OCI-LY7 (cell line): ENCODE results near the gene ANKRD10. TPM values are rescaled to one million over a fixed set of nuclear protein-coding genes. Genes with fewer than 3 reads are reported as not detected.

Experiments
- BruUV-seq: library from RNA; stranded (reverse); fragments of 400-500 nt; replicated peaks from 2 replicates; lab custom pipeline; 2021; lab: Mats Ljungman, UMichigan
- CTCF ChIA-PET: fragments of 300-600 bp; sonication (Branson Sonifier 250); formaldehyde crosslinking; loops from one replicate; lab custom pipeline; 2022; ENCODE audit warnings: antibody characterized with exemption; ENCODE audit not compliant: unreplicated experiment; lab: Charles Lee
- POLR2A ChIA-PET: fragments of 300-600 bp; sonication (Branson Sonifier 250); formaldehyde crosslinking; loops from one replicate; lab custom pipeline; 2022; ENCODE audit warnings: antibody characterized with exemption; lab: Charles Lee
- DNase-seq: peaks from one replicate; pipeline ENCODE4 v3.0.0-alpha.2; 2015; ENCODE audit warnings: low spot score
- H2AFZ ChIP-seq: fragments of 200-600 bp; sonication (generic), shearing (Covaris generic); 2 replicates; pipeline ENCODE4 v1.6.1; 2014; ENCODE audit warnings: mild to moderate bottlenecking, antibody characterized with exemption, low read length, moderate library complexity
- H3K27ac ChIP-seq: fragments of 200-600 bp; sonication (generic); 2 replicates; pipeline ENCODE4 v1.5.1; 2014; ENCODE audit warnings: mixed run types, low read depth, mild to moderate bottlenecking, moderate library complexity, low read length, inconsistent platforms; ENCODE audit not compliant: poor library complexity, severe bottlenecking
- H3K36me3 ChIP-seq: fragments of 200-600 bp; sonication (generic); 2 replicates; pipeline ENCODE4 v1.6.1; 2014; ENCODE audit warnings: mild to moderate bottlenecking, antibody characterized with exemption, low read length, moderate library complexity, mixed read lengths; ENCODE audit not compliant: insufficient read depth
- H3K4me1 ChIP-seq: fragments of 200-600 bp; sonication (generic); 2 replicates; pipeline ENCODE4 v1.5.1; 2014; ENCODE audit warnings: mild to moderate bottlenecking, low read length; ENCODE audit not compliant: insufficient read depth, poor library complexity, severe bottlenecking
- H3K4me2 ChIP-seq: fragments of 200-600 bp; sonication (generic); 2 replicates; pipeline ENCODE4 v1.6.1; 2014; ENCODE audit warnings: mild to moderate bottlenecking, low read length
- H3K4me3 ChIP-seq: fragments of 200-600 bp; sonication (generic); 2 replicates; pipeline ENCODE4 v1.5.1; 2014; ENCODE audit warnings: mild to moderate bottlenecking, low read depth, low read length; ENCODE audit not compliant: poor library complexity, severe bottlenecking
- H3K79me2 ChIP-seq: fragments of 200-600 bp; sonication (generic); 2 replicates; pipeline ENCODE4 v1.6.1; 2016; ENCODE audit warnings: low read depth, mild to moderate bottlenecking, low read length, moderate library complexity, mixed read lengths; ENCODE audit not compliant: insufficient read depth
- H3K9me2 ChIP-seq: fragments of 200-600 bp; sonication (generic); 2 replicates; pipeline ENCODE4 v1.6.1; 2016; ENCODE audit warnings: mild to moderate bottlenecking, low read length, mixed read lengths; ENCODE audit not compliant: insufficient read depth
- H3K9me3 ChIP-seq: fragments of 200-600 bp; sonication (generic); 2 replicates; pipeline ENCODE4 v1.6.1; 2014; ENCODE audit warnings: mild to moderate bottlenecking, mixed run types, low read length, mixed read lengths
- H4K20me1 ChIP-seq: fragments of 200-600 bp; sonication (generic); 2 replicates; pipeline ENCODE4 v1.6.1; 2014; ENCODE audit warnings: mild to moderate bottlenecking, antibody characterized with exemption, low read length, moderate library complexity, mixed read lengths; ENCODE audit not compliant: insufficient read depth
- EZH2phosphoT487 ChIP-seq: fragments of 200-600 bp; sonication (generic); IDR thresholded peaks from 2 replicates; pipeline ENCODE4 v1.6.1; 2018; ENCODE audit warnings: low read depth, borderline replicate concordance, mild to moderate bottlenecking, mixed run types, antibody characterized with exemption, low read length, moderate library complexity, mixed read lengths
- intact Hi-C: fragments of 100-400 bp; cut with micrococcal nuclease; formaldehyde crosslinking; loops from one replicate; pipeline ENCODE4 v1.10.0; 2022; ENCODE audit not compliant: unreplicated experiment
- total RNA-seq, 2 experiments: library from RNA; depleted of rRNA in 1 of 2; stranded (reverse); fragments of >200 nt in 1 of 2; shearing (Covaris generic) in 1 of 2; gene quantifications; 2 replicates each; pipeline ENCODE4 v1.2.3, GENCODE V29; 2014 to 2022
- TF ChIP-seq, protein P1 (sequence below): fragments of 200-600 bp; sonication (generic); conservative IDR thresholded peaks from 2 replicates; pipeline ENCODE4 v1.5.1; 2014; ENCODE audit warnings: mild to moderate bottlenecking, antibody characterized with exemption, low read length, moderate library complexity, mixed read lengths

The ANKRD10 gene
- total RNA-seq, 2 experiments from 2014 or later = 82.8 to 86.0 TPM

DNA sequence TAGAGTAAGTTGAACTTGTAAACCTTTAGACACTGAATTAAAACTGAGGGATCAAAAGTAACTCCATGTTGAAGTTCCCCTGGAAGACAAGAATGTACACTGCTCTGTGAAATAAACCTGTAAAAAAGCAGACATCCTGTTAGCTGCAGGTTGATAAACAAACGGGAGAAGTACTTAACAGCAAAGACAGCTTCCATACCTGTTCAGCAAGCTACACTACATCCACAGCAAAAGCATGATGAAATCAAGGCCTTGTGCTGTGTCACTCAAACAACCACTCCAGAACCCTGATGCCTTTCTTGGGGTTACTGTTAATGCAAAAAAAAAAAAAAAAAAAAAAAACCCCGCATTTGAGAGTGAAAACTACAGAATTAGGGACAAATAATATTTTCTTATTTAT is 20.8 kb downstream of the ANKRD10 start:
- no peak overlapping the region for H2AFZ ChIP-seq
- intact Hi-C loops = no loop called here
- DNase-seq = no peak
- H3K4me1 ChIP-seq = no peaks in the 10 kb centered on the region
- H3K36me3 ChIP-seq = peaks cover 30% of the 10 kb centered on the region
- H3K27ac ChIP-seq = no peak overlapping the region
- H3K9me2 ChIP-seq = no peaks in the 10 kb centered on the region
- TF ChIP-seq, protein P1, sequence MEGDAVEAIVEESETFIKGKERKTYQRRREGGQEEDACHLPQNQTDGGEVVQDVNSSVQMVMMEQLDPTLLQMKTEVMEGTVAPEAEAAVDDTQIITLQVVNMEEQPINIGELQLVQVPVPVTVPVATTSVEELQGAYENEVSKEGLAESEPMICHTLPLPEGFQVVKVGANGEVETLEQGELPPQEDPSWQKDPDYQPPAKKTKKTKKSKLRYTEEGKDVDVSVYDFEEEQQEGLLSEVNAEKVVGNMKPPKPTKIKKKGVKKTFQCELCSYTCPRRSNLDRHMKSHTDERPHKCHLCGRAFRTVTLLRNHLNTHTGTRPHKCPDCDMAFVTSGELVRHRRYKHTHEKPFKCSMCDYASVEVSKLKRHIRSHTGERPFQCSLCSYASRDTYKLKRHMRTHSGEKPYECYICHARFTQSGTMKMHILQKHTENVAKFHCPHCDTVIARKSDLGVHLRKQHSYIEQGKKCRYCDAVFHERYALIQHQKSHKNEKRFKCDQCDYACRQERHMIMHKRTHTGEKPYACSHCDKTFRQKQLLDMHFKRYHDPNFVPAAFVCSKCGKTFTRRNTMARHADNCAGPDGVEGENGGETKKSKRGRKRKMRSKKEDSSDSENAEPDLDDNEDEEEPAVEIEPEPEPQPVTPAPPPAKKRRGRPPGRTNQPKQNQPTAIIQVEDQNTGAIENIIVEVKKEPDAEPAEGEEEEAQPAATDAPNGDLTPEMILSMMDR = no peak
- no peak for TF ChIP-seq EZH2phosphoT487
- H3K4me3 ChIP-seq = no peak overlapping the region
- no peak overlapping the region for H3K4me2 ChIP-seq
- ChIA-PET CTCF (no interaction called here), POLR2A (no interaction called here)
- no peaks in the 10 kb centered on the region for H3K79me2 ChIP-seq
- no TSS peak for BruUV-seq
- H4K20me1 ChIP-seq = no peaks in the 10 kb centered on the region
- no peaks in the 10 kb centered on the region for H3K9me3 ChIP-seq

DNA sequence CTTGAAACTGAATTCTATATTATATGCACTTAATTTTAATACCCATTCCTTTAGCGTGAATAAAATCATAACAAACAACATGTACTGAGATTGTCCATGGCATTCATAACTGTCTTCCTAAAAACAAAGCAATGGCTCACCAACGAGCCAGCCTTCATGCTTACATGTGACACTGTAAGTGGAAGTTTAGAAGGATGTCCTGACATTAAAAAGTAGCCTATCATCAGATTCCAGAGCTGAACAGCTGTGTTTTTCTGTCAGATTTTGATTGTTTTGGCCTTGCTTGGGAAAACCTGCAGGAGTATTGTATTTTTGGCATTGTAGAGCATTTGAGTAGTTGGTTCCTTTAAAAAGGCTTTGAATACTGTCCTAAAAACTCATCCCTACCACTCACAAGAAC is 21.3 kb downstream of the ANKRD10 start:
- Histone ChIP-seq H2AFZ (no peak overlapping the region), H3K79me2 (no peaks in the 10 kb centered on the region), H3K27ac (no peak overlapping the region), H3K9me3 (no peaks in the 10 kb centered on the region), H3K36me3 (peaks cover 28% of the 10 kb centered on the region), H3K4me1 (no peaks in the 10 kb centered on the region), H3K4me2 (no peak overlapping the region), H3K9me2 (no peaks in the 10 kb centered on the region), H4K20me1 (no peaks in the 10 kb centered on the region), H3K4me3 (no peak overlapping the region)
- TF ChIP-seq, protein P1 = no peak
- CTCF ChIA-PET = no interaction called here
- no peak for DNase-seq
- BruUV-seq = no TSS peak
- POLR2A ChIA-PET = no interaction called here
- intact Hi-C loops = no loop called here

- intact Hi-C loops = no loop called here
- CTCF ChIA-PET = no interaction called here
These were observed 24.3 kb downstream of the ANKRD10 start for GRCh38 chr13:110890279-110891165.

More at GRCh38 chr13:110890279-110891165, 24.3 kb downstream of the ANKRD10 start:
- Histone ChIP-seq H3K4me1 (no peaks in the 10 kb centered on the region), H4K20me1 (no peaks in the 10 kb centered on the region), H3K36me3 (peaks cover 22% of the 10 kb centered on the region), H3K4me2 (no peak overlapping the region), H3K9me2 (no peaks in the 10 kb centered on the region), H3K4me3 (no peak overlapping the region), H3K27ac (no peak overlapping the region), H3K79me2 (no peaks in the 10 kb centered on the region), H2AFZ (no peak overlapping the region), H3K9me3 (no peaks in the 10 kb centered on the region)
- BruUV-seq = no TSS peak
- no peak for DNase-seq
- POLR2A ChIA-PET = no interaction called here
- no peak for TF ChIP-seq EZH2phosphoT487
- TF ChIP-seq, protein P1 = no peak
